AG04449 (cell line): ENCODE results near the gene TMEM150C.

ENCODE experiments used
- CTCF ChIA-PET: fragments of 350-600 bp; formaldehyde crosslinking; extraction: SDS; loops from one replicate; lab custom pipeline; 2021; ENCODE audit warnings: antibody characterized with exemption; lab: Yijun Ruan, JAX
- POLR2A ChIA-PET: fragments of 400-600, 350-600 bp; formaldehyde crosslinking; extraction: SDS; loops from one replicate; lab custom pipeline; 2020; ENCODE audit warnings: antibody characterized with exemption, inconsistent platforms; lab: Yijun Ruan, JAX
- DNase-seq: peaks from one replicate; pipeline ENCODE4 v3.0.0-alpha.2; 2010; ENCODE audit warnings: low read depth, low spot score
- H3K4me3 ChIP-seq: 2 replicates; pipeline ENCODE4 v1.5.1; 2011; ENCODE audit warnings: low read depth, mild to moderate bottlenecking, control low read depth, low read length
- TF ChIP-seq, protein P1 (sequence below): IDR thresholded peaks from one replicate; pipeline ENCODE4 v1.5.1; 2011; ENCODE audit warnings: mild to moderate bottlenecking, moderate library complexity, low read length, control low read depth, inconsistent platforms; ENCODE audit not compliant: insufficient read depth; ENCODE audit errors: missing control alignments

The TMEM150C gene

GRCh38 chr4:82599336-82599735, 37.5 kb upstream of the TMEM150C start:
- ChIA-PET POLR2A (no interaction called here), CTCF (interaction anchor here (1.3 to 1.5 kb wide), 2 partner anchors 10 to 140 kb away, joined by 3 read pairs; no protein-coding TSS in a partner anchor)

GRCh38 chr4:82594456-82594855, 32.7 kb upstream of the TMEM150C start:
- DNase-seq = peak; percentile 26
- TF ChIP-seq, protein P1, sequence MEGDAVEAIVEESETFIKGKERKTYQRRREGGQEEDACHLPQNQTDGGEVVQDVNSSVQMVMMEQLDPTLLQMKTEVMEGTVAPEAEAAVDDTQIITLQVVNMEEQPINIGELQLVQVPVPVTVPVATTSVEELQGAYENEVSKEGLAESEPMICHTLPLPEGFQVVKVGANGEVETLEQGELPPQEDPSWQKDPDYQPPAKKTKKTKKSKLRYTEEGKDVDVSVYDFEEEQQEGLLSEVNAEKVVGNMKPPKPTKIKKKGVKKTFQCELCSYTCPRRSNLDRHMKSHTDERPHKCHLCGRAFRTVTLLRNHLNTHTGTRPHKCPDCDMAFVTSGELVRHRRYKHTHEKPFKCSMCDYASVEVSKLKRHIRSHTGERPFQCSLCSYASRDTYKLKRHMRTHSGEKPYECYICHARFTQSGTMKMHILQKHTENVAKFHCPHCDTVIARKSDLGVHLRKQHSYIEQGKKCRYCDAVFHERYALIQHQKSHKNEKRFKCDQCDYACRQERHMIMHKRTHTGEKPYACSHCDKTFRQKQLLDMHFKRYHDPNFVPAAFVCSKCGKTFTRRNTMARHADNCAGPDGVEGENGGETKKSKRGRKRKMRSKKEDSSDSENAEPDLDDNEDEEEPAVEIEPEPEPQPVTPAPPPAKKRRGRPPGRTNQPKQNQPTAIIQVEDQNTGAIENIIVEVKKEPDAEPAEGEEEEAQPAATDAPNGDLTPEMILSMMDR = no peak
- POLR2A ChIA-PET = no interaction called here
- H3K4me3 ChIP-seq = no peak overlapping the region
- CTCF ChIA-PET = no interaction called here

More at GRCh38 chr4:82599336-82599735, 37.5 kb upstream of the TMEM150C start:
- no peak for DNase-seq
- TF ChIP-seq, protein P1 = no peak
- H3K4me3 ChIP-seq = no peak overlapping the region

DNA sequence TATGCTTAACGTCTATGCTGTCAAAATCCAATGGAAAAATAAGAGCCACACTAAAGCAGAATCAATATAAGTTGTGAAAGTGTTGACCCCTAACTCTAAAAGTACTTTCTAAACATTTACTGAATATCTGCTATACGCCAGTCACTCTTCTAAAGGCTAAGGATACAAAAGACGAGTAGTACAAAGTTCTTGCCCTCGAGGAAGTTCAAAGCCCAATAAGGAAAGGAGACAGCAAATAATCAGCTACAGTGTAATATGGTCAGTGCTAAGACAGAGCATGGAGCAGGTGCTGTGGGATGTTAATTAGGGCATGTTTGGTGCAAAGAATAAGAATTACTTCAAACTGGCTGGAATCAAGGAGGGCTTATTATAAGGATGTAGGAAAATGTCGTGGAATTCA, 31.6 kb upstream of the TMEM150C start:
- POLR2A ChIA-PET = no interaction called here
- CTCF ChIA-PET = no interaction called here
- no peak for DNase-seq
- H3K4me3 ChIP-seq = no peak overlapping the region
- TF ChIP-seq, protein P1 = no peak

DNA sequence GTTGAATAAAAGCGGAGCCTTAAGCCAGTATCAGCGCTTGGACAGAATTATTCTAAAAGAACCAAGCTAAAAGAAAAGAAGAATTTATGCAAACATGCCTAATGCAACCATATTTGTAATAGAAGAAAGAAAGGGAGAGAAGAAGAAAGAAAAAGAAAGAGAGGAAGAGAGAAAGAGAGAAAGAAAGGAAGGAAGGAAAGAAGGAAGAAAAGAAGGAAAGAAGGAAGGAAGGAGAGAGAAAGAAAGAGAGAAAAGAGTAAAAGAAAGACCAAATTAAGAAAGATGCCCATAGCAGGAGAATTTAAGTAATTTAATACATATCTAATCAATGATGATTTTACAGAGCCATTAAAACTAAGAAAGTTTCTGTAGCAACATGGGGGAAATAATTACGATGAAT, 30.9 kb upstream of the TMEM150C start:
- no peak for DNase-seq
- ChIA-PET POLR2A (no interaction called here), CTCF (no interaction called here)
- no peak overlapping the region for H3K4me3 ChIP-seq
- TF ChIP-seq, protein P1 = no peak

- ChIA-PET CTCF (no interaction called here), POLR2A (no interaction called here)
- TF ChIP-seq, protein P1 = no peak
- H3K4me3 ChIP-seq = no peak overlapping the region
- DNase-seq = no peak
Measured at GRCh38 chr4:82591592-82591991, 29.8 kb upstream of the TMEM150C start.

DNA sequence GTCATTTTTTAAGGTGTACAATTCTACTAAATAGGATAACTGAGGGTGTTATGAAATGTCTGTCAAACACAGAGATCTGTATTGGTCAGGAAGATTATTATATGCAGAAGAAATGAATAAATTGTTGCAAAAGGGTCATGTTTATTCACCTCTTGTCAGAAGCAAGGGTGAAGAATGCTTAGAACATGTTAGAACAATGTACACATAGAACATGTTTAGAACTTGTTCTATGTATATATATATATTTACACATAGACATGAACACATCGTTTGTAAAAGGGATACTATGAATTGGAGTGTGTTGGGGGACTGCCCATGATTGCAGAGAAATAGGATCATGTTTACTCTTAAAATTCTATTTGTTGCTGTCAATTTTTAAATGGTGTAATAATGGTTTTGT, 28.0 kb upstream of the TMEM150C start:
- POLR2A ChIA-PET = no interaction called here
- CTCF ChIA-PET = interaction anchor here (1.7 kb wide), 1 partner anchor 9 kb away, joined by 3 read pairs; no protein-coding TSS in a partner anchor
- DNase-seq = no peak
- H3K4me3 ChIP-seq = no peak overlapping the region
- TF ChIP-seq, protein P1 = no peak
